Measurements from ENCODE around the gene SUN5. TPM values are rescaled to one million over a fixed set of nuclear protein-coding genes. Genes with fewer than 3 reads are reported as not detected.

SUN5 gene
- total RNA-seq, 1 experiment from 2014 or later, result not detected

DNA sequence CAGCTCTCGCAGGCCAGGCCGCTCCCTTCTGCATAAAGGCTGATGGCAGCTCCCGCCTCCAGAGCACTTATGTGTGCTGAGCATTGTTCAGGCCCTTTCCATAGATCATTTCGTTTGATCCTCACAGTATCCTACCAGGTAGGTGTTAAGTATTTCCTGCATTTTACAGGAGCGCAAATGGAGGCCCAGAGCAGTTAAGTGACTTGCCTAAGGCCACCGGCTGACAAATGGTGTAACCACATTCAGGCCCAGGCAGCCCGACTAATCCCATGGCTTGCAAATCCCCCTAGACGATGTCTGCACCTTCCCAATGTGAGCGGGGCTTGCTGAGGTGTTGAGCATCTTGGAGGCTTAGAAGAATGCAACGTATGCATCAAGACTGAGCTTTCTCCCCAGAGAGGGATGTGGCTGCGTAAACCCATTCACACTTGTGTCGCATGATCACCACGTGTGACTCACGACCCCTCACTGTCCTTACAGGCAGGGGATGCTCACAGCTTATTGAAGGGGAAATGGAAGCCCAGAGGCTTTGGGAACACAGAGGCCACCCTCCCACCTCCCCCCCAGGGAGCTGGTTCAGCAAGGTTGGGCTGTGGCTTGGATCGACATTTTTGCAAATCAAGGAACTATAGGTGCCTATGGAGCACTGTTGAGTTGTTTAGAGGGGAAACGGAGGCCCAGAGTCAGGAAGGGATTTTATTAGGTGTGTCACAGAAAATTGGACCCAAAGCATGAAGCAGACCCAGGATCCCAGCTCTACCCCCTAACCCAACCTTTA is 10.3 kb upstream of the SUN5 start:
- TF ChIP-seq, protein P1, sequence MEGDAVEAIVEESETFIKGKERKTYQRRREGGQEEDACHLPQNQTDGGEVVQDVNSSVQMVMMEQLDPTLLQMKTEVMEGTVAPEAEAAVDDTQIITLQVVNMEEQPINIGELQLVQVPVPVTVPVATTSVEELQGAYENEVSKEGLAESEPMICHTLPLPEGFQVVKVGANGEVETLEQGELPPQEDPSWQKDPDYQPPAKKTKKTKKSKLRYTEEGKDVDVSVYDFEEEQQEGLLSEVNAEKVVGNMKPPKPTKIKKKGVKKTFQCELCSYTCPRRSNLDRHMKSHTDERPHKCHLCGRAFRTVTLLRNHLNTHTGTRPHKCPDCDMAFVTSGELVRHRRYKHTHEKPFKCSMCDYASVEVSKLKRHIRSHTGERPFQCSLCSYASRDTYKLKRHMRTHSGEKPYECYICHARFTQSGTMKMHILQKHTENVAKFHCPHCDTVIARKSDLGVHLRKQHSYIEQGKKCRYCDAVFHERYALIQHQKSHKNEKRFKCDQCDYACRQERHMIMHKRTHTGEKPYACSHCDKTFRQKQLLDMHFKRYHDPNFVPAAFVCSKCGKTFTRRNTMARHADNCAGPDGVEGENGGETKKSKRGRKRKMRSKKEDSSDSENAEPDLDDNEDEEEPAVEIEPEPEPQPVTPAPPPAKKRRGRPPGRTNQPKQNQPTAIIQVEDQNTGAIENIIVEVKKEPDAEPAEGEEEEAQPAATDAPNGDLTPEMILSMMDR (conservative IDR thresholded peaks at IDR 0.05), result no peak
- Histone ChIP-seq H3K14ac (ENCODE audit: insufficient read depth, low read length) (no peak overlapping the region), H3K23ac (ENCODE audit: insufficient read length, low read depth, low read length) (no peak overlapping the region), H2AK5ac (ENCODE audit: insufficient read length, low read length) (no peak overlapping the region), H2AFZ (ENCODE audit: low read length) (no peak overlapping the region), H2BK12ac (ENCODE audit: insufficient read length, low read depth, low read length) (no peak overlapping the region), H3K27me3 (ENCODE audit: insufficient read depth, low read length) (no peaks in the 10 kb centered on the region), H3K4ac (ENCODE audit: low read depth, low read length) (no peak overlapping the region), H3K27ac (ENCODE audit: insufficient read length, low read depth, low read length) (no peak overlapping the region), H3K4me2 (ENCODE audit: insufficient read depth, insufficient read length, low read length) (no peak overlapping the region), H3K18ac (ENCODE audit: insufficient read length, low read depth, low read length) (no peak overlapping the region), H4K91ac (ENCODE audit: insufficient read length, low read depth, low read length) (no peak overlapping the region), H3K4me1 (ENCODE audit: insufficient read depth, low read length) (no peaks in the 10 kb centered on the region), H3T11ph (ENCODE audit: low read length) (no peak overlapping the region), H4K8ac (replicated peaks; ENCODE audit: insufficient read length, low read depth, low read length) (no peak overlapping the region), H2BK5ac (ENCODE audit: insufficient read length, low read length) (no peak overlapping the region), H3K79me1 (ENCODE audit: insufficient read depth, low read depth, low read length, poor library complexity, severe bottlenecking) (no peaks in the 10 kb centered on the region), H2BK15ac (ENCODE audit: low read depth, low read length) (no peak overlapping the region), H3K79me2 (ENCODE audit: insufficient read depth, low read length) (no peaks in the 10 kb centered on the region), H3K9me3 (ENCODE audit: control insufficient read depth, low read depth, low read length) (no peaks in the 10 kb centered on the region), H2BK120ac (ENCODE audit: low read depth, low read length, poor library complexity, severe bottlenecking) (no peak overlapping the region), H4K20me1 (ENCODE audit: control insufficient read depth, insufficient read depth, insufficient read length) (no peaks in the 10 kb centered on the region), H4K5ac (ENCODE audit: insufficient read length, low read depth, low read length) (no peak overlapping the region), H2BK20ac (ENCODE audit: low read depth, low read length, poor library complexity, severe bottlenecking) (no peak overlapping the region), H3K56ac (ENCODE audit: insufficient read length, low read depth, low read length) (no peak overlapping the region), H3K23me2 (ENCODE audit: insufficient read length, low read depth, low read length, poor library complexity, severe bottlenecking) (no peaks in the 10 kb centered on the region), H3K9ac (ENCODE audit: extremely low read depth, insufficient read length, low read length) (no peak overlapping the region)
- H3K36me3 Mint-ChIP-seq (ENCODE audit: insufficient read depth in 1 of 3, low read depth in 3 of 3), result no peaks in the 10 kb centered on the region
- H3K27me3 Mint-ChIP-seq (ENCODE audit: low read depth), result peaks cover 18% of the 10 kb centered on the region
- DNase-seq, result no peak
- no peak overlapping the region for H3K4me3 Mint-ChIP-seq
- peaks cover 21 to 23% of the 10 kb centered on the region in 2 experiments for H3K4me1 Mint-ChIP-seq
- H3K9me3 Mint-ChIP-seq, result no peaks in the 10 kb centered on the region
- WGBS (ENCODE audit: extremely low coverage, insufficient read length, low lambda C conversion rate), result no CpG with 5 or more reads among the region's 16 CpGs
- H3K27ac Mint-ChIP-seq, result no peak overlapping the region
